Activated CD4-positive, alpha-beta T cell treated with anti-CD3 and anti-CD28 coated beads, Interleukin-2, amount 10 ng/mL, durations not matched to agents 24 days and 14 days (primary cell): ENCODE results near the gene PRDX5. TPM values are rescaled to one million over a fixed set of nuclear protein-coding genes. Genes with fewer than 3 reads are reported as not detected.

Experiments
- DNase-seq: peaks from one replicate; pipeline ENCODE4 v3.0.0; 2022
- H3K27ac Mint-ChIP-seq: one replicate; pipeline ENCODE4 v1.8.0; 2022; ENCODE audit warnings: mild to moderate bottlenecking, mixed read lengths
- H3K27me3 Mint-ChIP-seq: one replicate; pipeline ENCODE4 v1.8.0; 2022; ENCODE audit warnings: mixed read lengths
- H3K36me3 Mint-ChIP-seq: one replicate; pipeline ENCODE4 v1.8.0; 2022; ENCODE audit warnings: low read depth, mild to moderate bottlenecking, mixed read lengths
- H3K4me1 Mint-ChIP-seq: one replicate; pipeline ENCODE4 v1.8.0; 2021; ENCODE audit warnings: mixed read lengths
- H3K4me3 Mint-ChIP-seq: one replicate; pipeline ENCODE4 v1.8.0; 2022; ENCODE audit warnings: mild to moderate bottlenecking, moderate library complexity, mixed read lengths
- H3K9me3 Mint-ChIP-seq: one replicate; pipeline ENCODE4 v1.8.0; 2021; ENCODE audit warnings: mixed read lengths
- intact Hi-C: fragments of 100-400 bp; cut with micrococcal nuclease; formaldehyde crosslinking; loops from one replicate; pipeline ENCODE4 v1.15.1; 2023
- total RNA-seq: library from RNA; stranded (reverse); gene quantifications from 2 replicates; pipeline ENCODE4 v1.2.3, GENCODE V29; 2022

PRDX5 gene
- total RNA-seq, 1 donor from 2014 or later: 98.0 TPM

- H3K27me3 Mint-ChIP-seq: peaks cover 2% of the 10 kb centered on the region
- DNase-seq: peak; percentile 98
- peaks cover 20% of the 10 kb centered on the region for H3K36me3 Mint-ChIP-seq
- intact Hi-C loops: loop anchor here (1.0 to 2.0 kb wide), 4 partner anchors 15 to 44 kb away; partner anchors contain the start of genes FKBP2 and PRDX5
- no peaks in the 10 kb centered on the region for H3K9me3 Mint-ChIP-seq
- H3K4me3 Mint-ChIP-seq: peak within 1 kb of the TSS; percentile 89
- H3K4me1 Mint-ChIP-seq: peaks cover 17% of the 10 kb centered on the region
- H3K27ac Mint-ChIP-seq: peak within 1 kb of the TSS; percentile 94
Measured at GRCh38 chr11:64284962-64285884, 32.7 kb upstream of the PRDX5 start, which contains the start of gene GPR137. Gene GPR137, plus strand, starts transcription at chr11:64285848. Its CDS starts 677 bp downstream, at chr11:64286525.

DNA sequence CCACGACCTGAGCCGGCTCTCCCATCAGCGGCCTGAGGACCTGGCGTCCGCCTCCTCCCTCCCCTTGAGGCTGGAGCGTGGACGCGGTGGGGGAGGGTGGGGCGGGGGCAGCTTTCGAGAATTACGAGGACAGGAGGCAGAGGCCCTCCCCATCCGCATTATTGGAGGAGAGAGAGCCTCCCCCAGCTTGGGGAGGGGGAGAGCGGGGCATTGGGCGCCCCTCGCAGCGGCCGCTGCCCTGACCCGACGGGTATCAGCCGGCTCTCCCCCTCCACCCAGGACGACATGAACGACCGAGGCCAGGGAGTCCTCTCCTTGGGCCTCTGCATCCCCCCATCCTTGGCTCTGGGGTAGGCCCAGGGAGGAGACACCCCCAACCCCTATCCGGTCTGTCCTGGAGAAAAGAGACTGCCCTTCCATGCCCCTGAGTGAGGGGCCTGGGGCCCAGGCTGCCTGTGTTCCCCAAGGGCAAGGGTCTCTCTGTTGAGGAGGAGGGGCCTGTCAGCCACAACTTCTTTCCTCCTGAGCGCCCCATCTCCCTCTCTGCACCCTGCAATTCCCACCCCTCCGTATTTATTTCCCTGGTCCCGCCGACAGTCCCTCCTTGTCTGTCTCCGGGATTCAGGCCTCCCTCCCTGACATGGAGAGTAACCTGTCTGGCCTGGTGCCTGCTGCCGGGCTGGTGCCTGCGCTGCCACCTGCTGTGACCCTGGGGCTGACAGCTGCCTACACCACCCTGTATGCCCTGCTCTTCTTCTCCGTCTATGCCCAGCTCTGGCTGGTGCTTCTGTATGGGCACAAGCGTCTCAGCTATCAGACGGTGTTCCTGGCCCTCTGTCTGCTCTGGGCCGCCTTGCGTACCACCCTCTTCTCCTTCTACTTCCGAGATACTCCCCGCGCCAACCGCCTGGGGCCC, 31.8 kb upstream of the PRDX5 start:
- H3K4me1 Mint-ChIP-seq: peaks cover 19% of the 10 kb centered on the region
- peak overlapping the region; percentile 89 for H3K4me3 Mint-ChIP-seq
- peaks cover 9% of the 10 kb centered on the region for H3K27me3 Mint-ChIP-seq
- intact Hi-C loops: loop anchor here (1.0 to 2.0 kb wide), 4 partner anchors 16 to 45 kb away; partner anchors contain the start of genes FKBP2 and PRDX5
- peak overlapping the region; percentile 84 for H3K27ac Mint-ChIP-seq
- peaks cover 20% of the 10 kb centered on the region for H3K36me3 Mint-ChIP-seq
- H3K9me3 Mint-ChIP-seq: no peaks in the 10 kb centered on the region
- peak; percentile 75 for DNase-seq

- Mint-ChIP-seq H3K9me3 (no peaks in the 10 kb centered on the region), H3K27me3 (peaks cover 9% of the 10 kb centered on the region), H3K4me1 (peaks cover 18% of the 10 kb centered on the region), H3K4me3 (peak overlapping the region; percentile 87), H3K27ac (peak overlapping the region; percentile 84), H3K36me3 (peaks cover 14% of the 10 kb centered on the region)
- intact Hi-C loops: no loop called here
- peak; percentile 59 for DNase-seq
Measured at GRCh38 chr11:64286801-64287159, 31.1 kb upstream of the PRDX5 start.

DNA sequence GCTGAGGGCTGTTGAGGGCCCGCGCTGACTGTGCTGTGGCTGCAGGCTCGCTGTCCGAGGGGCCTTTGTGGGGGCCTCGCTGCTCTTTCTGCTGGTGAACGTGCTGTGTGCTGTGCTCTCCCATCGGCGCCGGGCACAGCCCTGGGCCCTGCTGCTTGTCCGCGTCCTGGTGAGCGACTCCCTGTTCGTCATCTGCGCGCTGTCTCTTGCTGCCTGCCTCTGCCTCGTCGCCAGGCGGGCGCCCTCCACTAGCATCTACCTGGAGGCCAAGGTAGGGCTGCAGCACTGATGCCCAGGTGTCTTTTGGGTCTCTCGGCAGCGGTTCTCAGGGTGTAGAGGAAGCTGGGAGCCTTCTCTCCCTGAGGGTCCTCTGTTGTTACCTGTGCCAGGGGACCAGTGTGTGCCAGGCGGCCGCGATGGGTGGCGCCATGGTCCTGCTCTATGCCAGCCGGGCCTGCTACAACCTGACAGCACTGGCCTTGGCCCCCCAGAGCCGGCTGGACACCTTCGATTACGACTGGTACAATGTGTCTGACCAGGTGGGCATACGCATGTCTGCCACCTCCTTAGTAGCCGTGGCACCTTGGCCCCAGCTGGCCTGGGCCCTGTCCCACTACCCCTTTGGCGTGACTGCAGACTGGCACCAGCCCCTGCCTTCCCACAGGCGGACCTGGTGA, 30.1 kb upstream of the PRDX5 start:
- peaks cover 13% of the 10 kb centered on the region for H3K27me3 Mint-ChIP-seq

GRCh38 chr11:64288353-64288750, 29.6 kb upstream of the PRDX5 start:
- H3K36me3 Mint-ChIP-seq: peaks cover 8% of the 10 kb centered on the region
- no peaks in the 10 kb centered on the region for H3K9me3 Mint-ChIP-seq
- intact Hi-C loops: no loop called here
- H3K4me1 Mint-ChIP-seq: peaks cover 16% of the 10 kb centered on the region
- H3K27ac Mint-ChIP-seq: no peak overlapping the region
- H3K27me3 Mint-ChIP-seq: peaks cover 18% of the 10 kb centered on the region
- DNase-seq: no peak
- no peak overlapping the region for H3K4me3 Mint-ChIP-seq

More for the DNA sequence above, 30.1 kb upstream of the PRDX5 start:
- intact Hi-C loops: no loop called here
- Mint-ChIP-seq H3K4me1 (peaks cover 18% of the 10 kb centered on the region), H3K9me3 (no peaks in the 10 kb centered on the region), H3K4me3 (no peak overlapping the region), H3K27ac (no peak overlapping the region), H3K36me3 (peaks cover 10% of the 10 kb centered on the region)
- no peak for DNase-seq

DNA sequence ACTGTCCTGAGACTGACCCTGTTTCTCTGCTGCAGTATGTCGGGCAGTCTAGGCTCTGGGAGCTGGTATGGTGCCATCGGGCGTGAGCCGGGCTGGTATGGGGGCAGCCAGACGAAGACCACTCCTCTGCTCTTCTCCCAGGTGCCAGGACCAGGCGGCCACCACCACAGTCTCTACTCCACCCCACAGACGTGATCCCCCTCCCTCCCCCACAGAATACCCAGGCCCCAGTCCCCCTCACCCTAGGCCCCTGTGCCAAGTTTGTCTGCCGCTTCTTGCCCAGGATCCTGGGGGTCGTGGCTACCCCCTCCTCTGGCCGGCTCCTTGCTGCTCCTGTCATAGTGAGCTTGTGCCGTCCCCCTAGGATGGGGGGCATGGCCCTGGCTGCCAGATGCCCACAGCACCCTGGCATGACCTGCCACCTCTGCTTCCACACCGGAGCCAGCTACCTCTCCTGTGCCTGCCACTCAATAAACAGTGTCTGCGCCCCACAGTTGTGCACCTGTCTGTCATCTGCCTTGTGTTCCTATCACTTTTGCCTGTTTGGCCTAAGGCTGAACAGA, 28.8 kb upstream of the PRDX5 start:
- peaks cover 8% of the 10 kb centered on the region for H3K36me3 Mint-ChIP-seq
- H3K4me1 Mint-ChIP-seq: peaks cover 14% of the 10 kb centered on the region
- H3K9me3 Mint-ChIP-seq: no peaks in the 10 kb centered on the region
- peaks cover 25% of the 10 kb centered on the region for H3K27me3 Mint-ChIP-seq
- no peak overlapping the region for H3K27ac Mint-ChIP-seq
- DNase-seq: no peak
- no peak overlapping the region for H3K4me3 Mint-ChIP-seq
- intact Hi-C loops: no loop called here

GRCh38 chr11:64290352-64291261, 27.3 kb upstream of the PRDX5 start:
- Mint-ChIP-seq H3K4me1 (peaks cover 13% of the 10 kb centered on the region), H3K27me3 (peaks cover 40% of the 10 kb centered on the region), H3K4me3 (peak overlapping the region; percentile 74), H3K9me3 (no peaks in the 10 kb centered on the region), H3K36me3 (peaks cover 8% of the 10 kb centered on the region), H3K27ac (peak overlapping the region; percentile 58)
- DNase-seq: peak; percentile 56
- intact Hi-C loops: no loop called here

GRCh38 chr11:64291262-64291751, 26.6 kb upstream of the PRDX5 start, which contains the start of gene KCNK4:
Gene KCNK4, plus strand, starts transcription at chr11:64291302. Its CDS starts 1,717 bp downstream, at chr11:64293019.
- Mint-ChIP-seq H3K36me3 (peaks cover 8% of the 10 kb centered on the region), H3K27me3 (peaks cover 46% of the 10 kb centered on the region), H3K4me3 (peak within 1 kb of the TSS; percentile 74), H3K9me3 (no peaks in the 10 kb centered on the region), H3K27ac (peak within 1 kb of the TSS; percentile 58), H3K4me1 (peaks cover 11% of the 10 kb centered on the region)
- DNase-seq: no peak
- intact Hi-C loops: no loop called here

DNA sequence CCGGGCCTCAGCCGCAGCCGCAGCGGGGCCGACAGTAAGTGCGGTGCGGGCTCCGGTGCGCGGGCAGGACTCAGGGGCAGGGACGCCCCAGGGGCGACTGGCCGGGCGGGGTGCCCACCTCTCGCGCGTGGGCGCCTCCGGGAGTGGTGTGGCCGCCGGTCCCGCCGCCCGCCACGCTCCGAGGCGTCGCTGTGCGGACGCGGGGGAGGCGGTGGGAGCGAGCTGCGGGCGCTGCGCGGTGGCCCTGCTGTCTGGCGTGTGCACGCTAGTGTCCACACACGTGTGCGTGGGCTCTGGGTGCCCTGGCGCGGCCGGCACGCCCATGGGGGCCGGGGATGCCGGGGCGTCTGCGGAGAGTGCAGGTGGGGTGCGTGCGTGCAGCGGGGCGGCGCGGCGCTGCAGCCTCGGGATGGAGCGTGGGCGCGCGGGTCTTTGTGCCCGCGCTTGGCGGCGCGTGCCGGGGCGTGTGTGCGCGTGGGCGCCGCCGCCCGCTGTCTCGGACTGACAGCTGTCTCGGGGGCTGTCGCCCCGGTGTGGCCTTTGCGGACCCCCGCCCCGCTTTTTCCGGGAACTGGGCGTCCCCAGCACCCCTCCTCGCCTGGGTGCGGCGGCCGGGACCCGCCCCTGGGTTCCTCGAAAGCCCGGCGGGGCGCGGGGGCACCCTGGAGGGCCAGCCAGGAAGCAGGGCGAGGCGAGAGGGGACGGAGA, 26.0 kb upstream of the PRDX5 start:
- Mint-ChIP-seq H3K9me3 (no peaks in the 10 kb centered on the region), H3K4me3 (no peak overlapping the region), H3K27ac (no peak overlapping the region), H3K27me3 (peaks cover 52% of the 10 kb centered on the region), H3K36me3 (peaks cover 8% of the 10 kb centered on the region), H3K4me1 (peaks cover 7% of the 10 kb centered on the region)
- peak; percentile 72 for DNase-seq
- intact Hi-C loops: loop anchor here (1.0 kb wide), 1 partner anchor 8 kb away; the partner anchor contains the start of gene CATSPERZ

GRCh38 chr11:64292460-64293254, 25.3 kb upstream of the PRDX5 start:
- Mint-ChIP-seq H3K9me3 (no peaks in the 10 kb centered on the region), H3K36me3 (peaks cover 8% of the 10 kb centered on the region), H3K27ac (peak overlapping the region; percentile 53), H3K27me3 (peaks cover 59% of the 10 kb centered on the region), H3K4me1 (peaks cover 9% of the 10 kb centered on the region), H3K4me3 (peak overlapping the region; percentile 64)
- intact Hi-C loops: loop anchor here (1.0 kb wide), 1 partner anchor 8 kb away; the partner anchor contains the start of gene CATSPERZ
- DNase-seq: no peak

DNA sequence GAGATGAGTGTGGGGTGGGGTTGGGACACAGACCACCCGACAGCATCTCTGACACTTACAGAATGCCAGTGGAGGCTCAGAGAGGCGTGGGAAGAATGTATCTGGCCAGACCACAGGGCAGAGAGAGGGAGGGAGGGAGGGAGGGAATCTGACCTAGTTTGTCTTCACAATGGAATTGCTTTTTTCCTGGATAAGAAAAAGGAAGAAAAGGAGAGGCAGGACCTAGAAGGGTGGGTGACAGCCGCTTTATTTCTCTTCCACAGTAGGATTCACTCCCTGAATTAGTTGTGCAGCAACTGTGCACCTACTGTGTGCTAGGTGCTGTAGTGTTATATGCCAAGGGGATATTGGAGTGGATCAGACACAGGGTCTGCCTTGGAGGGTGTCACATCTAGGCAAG, 23.1 kb upstream of the PRDX5 start:
- no peak for DNase-seq
- Mint-ChIP-seq H3K4me3 (no peak overlapping the region), H3K27ac (no peak overlapping the region), H3K9me3 (no peaks in the 10 kb centered on the region), H3K36me3 (peaks cover 5% of the 10 kb centered on the region), H3K27me3 (peaks cover 75% of the 10 kb centered on the region), H3K4me1 (peaks cover 11% of the 10 kb centered on the region)
- intact Hi-C loops: no loop called here
